Liver (tissue), 3 donors: ENCODE data around the gene PSMB8.

Experiments used
- EGR1 ChIP-seq, 2 donors: IDR thresholded peaks; 2 replicates each; pipeline ENCODE4 v1.6.1; 2016 to 2018; ENCODE audit warnings: antibody characterized with exemption in 2 of 2, low read depth in 2 of 2
- GABPA ChIP-seq, 2 donors: IDR thresholded peaks in 1 of 2; conservative IDR thresholded peaks in 1 of 2; 2 replicates each; pipeline ENCODE4 v1.6.1; 2016; ENCODE audit warnings: antibody characterized with exemption in 2 of 2, mild to moderate bottlenecking in 1 of 2, moderate library complexity in 1 of 2
- JUND ChIP-seq, 2 donors: IDR thresholded peaks; 2 replicates each; pipeline ENCODE4 v1.6.1; 2016; ENCODE audit warnings: antibody characterized with exemption in 2 of 2
- NR2F2 ChIP-seq: IDR thresholded peaks from 2 replicates; pipeline ENCODE4 v1.6.1; 2016; ENCODE audit warnings: antibody characterized with exemption
- SP1 ChIP-seq: IDR thresholded peaks from 2 replicates; pipeline ENCODE4 v1.6.1; 2018; ENCODE audit warnings: antibody characterized with exemption, mild to moderate bottlenecking
- YY1 ChIP-seq: IDR thresholded peaks from 2 replicates; pipeline ENCODE4 v1.6.1; 2016; ENCODE audit warnings: antibody characterized with exemption, mild to moderate bottlenecking
- TF ChIP-seq, protein P1 (sequence below): fragments of 150-350 bp; IDR thresholded peaks from 2 replicates; pipeline ENCODE4 v1.5.1; 2017; ENCODE audit warnings: improper control_type of control experiment, low read depth, low read length; ENCODE audit not compliant: missing input control
- TF ChIP-seq, protein P2 (sequence below): IDR thresholded peaks from 2 replicates; pipeline ENCODE4 v1.6.1; 2016; ENCODE audit warnings: antibody characterized with exemption
- TF ChIP-seq, protein P3 (sequence below): IDR thresholded peaks from 2 replicates; pipeline ENCODE4 v1.6.1; 2016; ENCODE audit warnings: antibody characterized with exemption, mild to moderate bottlenecking
- donor health status: healthy.
- donor health status: healthy.

DNA sequence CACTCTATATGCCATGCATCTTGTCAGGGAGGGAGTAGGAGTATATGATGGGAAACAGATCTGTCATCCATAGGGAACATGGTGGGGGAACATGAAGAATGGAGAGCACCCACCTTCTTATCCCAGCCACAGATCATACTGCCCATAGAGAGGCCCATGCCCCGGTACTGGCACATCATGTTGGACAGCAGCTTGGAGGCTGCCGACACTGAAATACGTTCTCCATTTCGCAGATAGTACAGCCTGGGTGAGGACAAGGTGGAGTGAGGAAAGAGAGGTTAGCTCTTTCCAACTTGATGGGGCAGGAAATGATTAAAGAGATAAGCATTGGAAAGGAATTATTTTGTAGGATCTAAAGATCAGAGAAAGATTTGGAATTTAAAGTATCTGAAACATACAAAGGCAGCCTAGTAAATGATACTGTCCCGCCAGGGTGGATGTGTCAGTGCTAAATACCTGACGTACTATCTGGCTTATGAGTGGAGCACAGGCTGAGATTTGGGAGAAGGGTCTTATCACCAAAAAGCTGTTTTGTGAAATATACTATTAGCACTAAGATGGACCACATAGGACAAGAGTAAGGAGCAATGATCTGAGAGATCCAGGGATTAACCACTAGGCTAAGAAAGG is 1.7 kb downstream of the PSMB8 start:
- no peak for TF ChIP-seq JUND (IDR thresholded peaks at IDR 0.05)
- TF ChIP-seq, protein P1, sequence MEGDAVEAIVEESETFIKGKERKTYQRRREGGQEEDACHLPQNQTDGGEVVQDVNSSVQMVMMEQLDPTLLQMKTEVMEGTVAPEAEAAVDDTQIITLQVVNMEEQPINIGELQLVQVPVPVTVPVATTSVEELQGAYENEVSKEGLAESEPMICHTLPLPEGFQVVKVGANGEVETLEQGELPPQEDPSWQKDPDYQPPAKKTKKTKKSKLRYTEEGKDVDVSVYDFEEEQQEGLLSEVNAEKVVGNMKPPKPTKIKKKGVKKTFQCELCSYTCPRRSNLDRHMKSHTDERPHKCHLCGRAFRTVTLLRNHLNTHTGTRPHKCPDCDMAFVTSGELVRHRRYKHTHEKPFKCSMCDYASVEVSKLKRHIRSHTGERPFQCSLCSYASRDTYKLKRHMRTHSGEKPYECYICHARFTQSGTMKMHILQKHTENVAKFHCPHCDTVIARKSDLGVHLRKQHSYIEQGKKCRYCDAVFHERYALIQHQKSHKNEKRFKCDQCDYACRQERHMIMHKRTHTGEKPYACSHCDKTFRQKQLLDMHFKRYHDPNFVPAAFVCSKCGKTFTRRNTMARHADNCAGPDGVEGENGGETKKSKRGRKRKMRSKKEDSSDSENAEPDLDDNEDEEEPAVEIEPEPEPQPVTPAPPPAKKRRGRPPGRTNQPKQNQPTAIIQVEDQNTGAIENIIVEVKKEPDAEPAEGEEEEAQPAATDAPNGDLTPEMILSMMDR: no peak
- TF ChIP-seq YY1: no peak
- TF ChIP-seq NR2F2: no peak
- no peak for TF ChIP-seq SP1
- TF ChIP-seq, protein P2, sequence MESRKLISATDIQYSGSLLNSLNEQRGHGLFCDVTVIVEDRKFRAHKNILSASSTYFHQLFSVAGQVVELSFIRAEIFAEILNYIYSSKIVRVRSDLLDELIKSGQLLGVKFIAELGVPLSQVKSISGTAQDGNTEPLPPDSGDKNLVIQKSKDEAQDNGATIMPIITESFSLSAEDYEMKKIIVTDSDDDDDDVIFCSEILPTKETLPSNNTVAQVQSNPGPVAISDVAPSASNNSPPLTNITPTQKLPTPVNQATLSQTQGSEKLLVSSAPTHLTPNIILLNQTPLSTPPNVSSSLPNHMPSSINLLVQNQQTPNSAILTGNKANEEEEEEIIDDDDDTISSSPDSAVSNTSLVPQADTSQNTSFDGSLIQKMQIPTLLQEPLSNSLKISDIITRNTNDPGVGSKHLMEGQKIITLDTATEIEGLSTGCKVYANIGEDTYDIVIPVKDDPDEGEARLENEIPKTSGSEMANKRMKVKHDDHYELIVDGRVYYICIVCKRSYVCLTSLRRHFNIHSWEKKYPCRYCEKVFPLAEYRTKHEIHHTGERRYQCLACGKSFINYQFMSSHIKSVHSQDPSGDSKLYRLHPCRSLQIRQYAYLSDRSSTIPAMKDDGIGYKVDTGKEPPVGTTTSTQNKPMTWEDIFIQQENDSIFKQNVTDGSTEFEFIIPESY: no peak
- TF ChIP-seq EGR1 (IDR thresholded peaks at IDR 0.05; ENCODE audit: low read depth in 2 of 2): no peak
- TF ChIP-seq, protein P3, sequence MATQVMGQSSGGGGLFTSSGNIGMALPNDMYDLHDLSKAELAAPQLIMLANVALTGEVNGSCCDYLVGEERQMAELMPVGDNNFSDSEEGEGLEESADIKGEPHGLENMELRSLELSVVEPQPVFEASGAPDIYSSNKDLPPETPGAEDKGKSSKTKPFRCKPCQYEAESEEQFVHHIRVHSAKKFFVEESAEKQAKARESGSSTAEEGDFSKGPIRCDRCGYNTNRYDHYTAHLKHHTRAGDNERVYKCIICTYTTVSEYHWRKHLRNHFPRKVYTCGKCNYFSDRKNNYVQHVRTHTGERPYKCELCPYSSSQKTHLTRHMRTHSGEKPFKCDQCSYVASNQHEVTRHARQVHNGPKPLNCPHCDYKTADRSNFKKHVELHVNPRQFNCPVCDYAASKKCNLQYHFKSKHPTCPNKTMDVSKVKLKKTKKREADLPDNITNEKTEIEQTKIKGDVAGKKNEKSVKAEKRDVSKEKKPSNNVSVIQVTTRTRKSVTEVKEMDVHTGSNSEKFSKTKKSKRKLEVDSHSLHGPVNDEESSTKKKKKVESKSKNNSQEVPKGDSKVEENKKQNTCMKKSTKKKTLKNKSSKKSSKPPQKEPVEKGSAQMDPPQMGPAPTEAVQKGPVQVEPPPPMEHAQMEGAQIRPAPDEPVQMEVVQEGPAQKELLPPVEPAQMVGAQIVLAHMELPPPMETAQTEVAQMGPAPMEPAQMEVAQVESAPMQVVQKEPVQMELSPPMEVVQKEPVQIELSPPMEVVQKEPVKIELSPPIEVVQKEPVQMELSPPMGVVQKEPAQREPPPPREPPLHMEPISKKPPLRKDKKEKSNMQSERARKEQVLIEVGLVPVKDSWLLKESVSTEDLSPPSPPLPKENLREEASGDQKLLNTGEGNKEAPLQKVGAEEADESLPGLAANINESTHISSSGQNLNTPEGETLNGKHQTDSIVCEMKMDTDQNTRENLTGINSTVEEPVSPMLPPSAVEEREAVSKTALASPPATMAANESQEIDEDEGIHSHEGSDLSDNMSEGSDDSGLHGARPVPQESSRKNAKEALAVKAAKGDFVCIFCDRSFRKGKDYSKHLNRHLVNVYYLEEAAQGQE: no peak
- no peak for TF ChIP-seq GABPA (IDR thresholded peaks at IDR 0.05 in 1 of 2, conservative IDR thresholded peaks at IDR 0.05 in 1 of 2)
